HG03520 (cell line): ENCODE measurements around the gene FAM53A.

Experiments used
- ATAC-seq: cut with Tn5 transposase; IDR thresholded peaks from one replicate; pipeline ENCODE4 v1.9.1; 2021; ENCODE audit warnings: mild to moderate bottlenecking, moderate library complexity; ENCODE audit not compliant: unreplicated experiment

FAM53A gene

DNA sequence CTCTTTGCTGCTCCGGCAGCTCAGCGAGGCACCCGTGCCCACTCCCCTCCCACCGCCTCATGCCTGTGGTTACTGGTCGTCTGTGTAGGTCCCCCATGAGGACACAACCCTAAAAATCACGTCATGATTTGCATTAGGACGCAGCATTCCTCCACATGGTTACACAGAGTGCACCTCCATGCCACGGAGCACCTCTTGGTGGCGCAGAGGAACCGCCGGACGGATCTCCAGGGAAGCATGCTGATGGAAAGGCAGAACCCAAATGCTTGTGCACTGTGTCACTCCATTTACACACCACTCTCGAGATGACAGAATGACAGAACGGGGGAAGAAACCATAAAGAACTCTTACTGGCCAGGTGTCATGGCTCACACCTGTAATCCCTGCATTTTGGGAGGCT lies 22.4 kb downstream of the FAM53A start:
- ATAC-seq = no peak

DNA sequence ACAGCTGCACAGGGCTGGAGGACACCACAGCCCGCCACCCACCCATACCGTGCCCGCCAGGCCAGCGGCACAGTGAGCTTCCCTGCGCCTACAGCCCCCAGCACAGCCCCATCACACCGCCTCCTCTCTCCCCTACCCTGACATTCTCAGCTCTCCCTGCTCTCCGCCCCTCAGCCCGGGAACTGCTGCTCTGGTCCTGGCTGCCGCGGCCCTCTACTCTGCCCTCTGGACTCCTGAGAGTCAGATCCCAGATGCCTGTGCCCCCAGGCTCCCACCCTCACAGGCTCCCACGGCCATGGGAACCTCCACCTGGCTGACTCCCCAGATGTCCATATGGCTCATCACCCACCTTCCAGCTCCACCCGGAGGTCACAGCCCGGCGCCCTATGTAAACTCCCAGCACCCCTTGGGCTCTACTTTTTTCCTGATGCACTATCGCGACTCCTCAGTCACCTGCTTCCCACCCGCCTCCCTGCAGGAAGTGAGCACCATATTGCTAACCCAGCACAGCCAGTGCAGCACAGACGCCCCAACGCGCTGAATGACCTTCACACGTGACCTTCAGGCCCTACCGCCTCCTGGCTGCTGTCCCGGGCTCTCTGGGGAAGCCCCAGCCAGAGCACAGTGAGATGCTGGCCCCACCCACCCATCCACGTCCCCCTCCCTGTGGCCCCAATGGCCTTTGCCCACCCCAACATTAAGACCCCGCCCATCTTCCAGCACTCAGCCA lies 23.0 kb downstream of the FAM53A start:
- no peak for ATAC-seq

DNA sequence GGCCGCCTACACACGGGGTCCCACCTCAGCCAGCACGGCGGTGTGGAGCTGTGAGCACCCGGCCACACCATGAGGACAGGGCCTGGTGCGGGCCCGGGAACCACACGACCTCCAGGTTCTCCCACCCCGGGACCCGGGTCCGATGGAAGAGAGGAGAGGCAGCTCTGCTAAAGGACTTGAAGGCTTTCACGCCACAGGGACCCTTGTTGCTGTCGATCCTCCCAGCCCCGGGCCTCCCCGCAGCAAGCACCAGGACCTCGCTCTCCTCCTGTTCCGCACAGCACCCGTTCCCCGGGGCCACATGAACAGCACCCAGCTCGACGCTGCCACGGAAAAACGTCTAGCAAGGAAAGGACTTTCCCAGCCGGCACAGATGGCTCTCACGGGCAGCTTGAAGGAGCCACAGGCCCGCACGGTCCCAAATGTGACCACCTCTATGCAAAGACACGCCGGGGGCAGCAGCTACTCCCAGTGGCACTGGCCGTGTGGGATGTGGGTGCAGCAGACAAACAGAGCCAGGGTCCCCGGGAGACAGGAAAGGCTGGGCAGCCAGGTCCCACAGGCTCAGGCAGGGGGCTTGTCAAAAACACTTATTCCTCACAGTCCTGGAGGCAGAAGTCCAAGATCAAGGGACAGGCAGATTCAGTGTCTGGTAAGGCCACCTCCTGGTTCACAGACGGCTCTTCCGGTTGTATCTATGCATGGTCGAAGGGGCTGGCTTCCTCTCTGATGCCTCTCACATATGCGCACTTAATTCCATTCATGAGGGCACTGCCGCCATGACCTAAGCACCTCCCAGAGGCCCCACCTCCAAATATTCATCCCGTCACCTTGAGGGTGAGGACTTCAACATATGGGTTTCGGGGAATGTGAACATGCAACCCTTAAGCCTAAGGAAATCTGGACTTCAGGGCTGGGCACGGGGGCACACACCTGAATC lies 24.7 kb downstream of the FAM53A start:
- ATAC-seq = no peak

DNA sequence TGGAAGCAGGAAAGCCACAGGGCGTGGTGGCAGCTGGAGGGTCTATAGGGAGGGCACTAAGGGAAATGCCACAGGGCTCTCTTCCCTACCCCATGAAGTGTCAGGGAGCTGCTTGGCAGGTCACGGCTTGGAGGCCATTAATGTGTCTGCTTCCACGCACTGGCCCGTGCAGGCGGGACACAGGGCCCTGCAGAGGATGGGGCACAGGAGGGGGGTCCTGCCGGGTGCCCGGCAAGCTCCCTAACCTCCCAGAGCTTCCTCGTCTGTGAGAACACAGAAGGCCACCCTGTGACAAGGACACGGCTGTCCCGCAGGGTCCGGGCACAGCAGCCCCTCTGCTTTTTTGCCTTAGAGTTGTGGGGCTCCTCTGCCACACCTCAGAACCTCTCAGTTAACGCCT lies 25.5 kb downstream of the FAM53A start:
- no peak for ATAC-seq

DNA sequence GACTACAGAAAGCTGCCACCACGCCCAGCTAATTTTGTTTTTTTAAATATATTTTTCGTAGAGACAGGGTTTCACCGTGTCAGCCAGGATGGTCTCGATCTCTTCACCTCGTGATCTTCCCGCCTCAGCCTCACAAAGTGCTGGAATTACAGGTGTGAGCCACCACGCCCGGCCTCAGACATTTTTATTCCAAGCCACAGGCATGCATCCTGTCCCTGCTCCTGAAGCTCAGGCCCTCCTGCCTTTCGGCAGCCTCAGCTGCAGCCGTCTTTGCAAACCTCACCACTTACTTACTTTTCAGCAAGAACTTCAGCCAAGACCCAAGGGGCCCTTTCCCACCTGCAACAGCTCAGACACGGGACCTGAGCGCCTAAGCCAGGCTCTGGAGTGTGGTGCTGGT lies 26.0 kb downstream of the FAM53A start:
- ATAC-seq = no peak

DNA sequence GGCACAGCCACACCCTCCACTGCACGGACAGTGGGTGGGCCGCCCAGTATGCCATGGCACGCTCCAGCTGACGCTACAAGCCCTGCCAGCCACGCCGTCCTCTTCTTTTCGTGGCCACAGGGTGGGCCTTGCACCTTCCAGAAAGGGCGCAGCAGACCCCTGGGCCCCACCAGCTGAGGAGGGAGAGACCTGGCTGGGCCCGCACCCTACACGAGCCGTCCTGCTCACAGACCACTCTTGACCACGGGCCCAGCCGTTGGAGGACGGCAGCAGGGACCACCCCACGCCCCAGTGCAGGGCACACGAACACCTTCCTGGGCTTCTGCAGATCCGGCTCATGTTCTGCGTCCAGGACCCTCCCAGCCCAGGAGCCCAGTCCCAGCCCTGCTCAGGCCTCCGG lies 27.1 kb downstream of the FAM53A start:
- ATAC-seq = no peak

DNA sequence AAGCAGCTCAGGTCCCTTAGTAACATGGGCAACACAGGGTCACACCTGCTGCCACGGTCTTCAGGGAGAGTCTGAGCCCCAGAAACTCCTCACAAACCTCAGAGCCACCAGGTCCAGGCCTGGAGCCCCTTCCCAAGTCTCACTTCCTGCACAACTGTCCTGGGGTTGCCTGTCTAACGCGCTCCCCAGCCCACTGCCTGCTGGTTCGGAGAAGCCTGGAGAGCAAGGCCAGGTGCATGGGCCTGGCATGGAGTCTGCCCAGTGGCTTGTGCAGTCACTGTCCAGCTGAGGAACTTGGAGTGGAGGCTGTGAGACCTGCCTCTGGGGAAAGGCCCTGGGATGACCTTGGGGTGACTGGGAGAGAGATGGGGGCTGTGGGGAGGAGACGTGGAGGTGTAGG lies 28.0 kb downstream of the FAM53A start:
- no peak for ATAC-seq

DNA sequence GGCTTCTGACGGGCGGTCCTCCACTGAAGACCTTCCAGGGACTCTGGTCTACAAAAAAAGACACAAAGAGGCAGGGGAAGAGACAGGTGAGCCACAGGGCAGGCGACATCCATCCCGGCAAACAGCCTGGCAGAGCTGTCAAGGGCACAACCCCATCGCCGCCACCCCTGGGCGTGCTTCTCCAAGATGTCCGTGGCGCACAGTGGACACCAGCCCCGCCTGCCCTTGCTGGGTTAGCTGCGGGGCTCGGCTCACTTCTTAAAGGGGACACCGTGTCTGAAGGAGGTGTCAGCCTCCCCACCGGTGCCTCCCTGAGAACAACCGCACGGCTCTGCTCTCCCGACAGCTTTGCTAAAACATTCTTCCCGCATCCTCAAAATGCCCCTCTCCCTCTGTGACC lies 28.4 kb downstream of the FAM53A start:
- no peak for ATAC-seq

DNA sequence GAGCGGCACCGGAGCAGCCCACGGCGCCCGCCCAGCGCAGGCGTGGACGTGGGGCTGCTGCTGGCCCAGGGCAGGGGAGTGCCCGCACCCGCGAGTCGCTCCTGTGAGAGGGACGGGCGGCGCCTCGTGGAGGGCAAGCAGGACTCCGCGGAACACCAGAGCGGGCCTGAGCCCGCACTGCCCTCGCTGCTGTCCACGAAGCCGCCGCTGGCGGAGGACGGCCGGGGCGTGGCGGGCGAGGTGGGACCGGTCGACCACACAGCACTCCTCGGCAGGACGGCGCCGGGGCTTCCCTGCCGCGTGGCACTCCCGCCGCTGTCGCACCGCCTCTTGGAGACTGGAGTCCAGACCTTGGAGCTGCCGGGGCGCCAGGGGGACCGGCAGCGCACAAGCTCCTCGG lies 29.0 kb downstream of the FAM53A start:
- no peak for ATAC-seq

DNA sequence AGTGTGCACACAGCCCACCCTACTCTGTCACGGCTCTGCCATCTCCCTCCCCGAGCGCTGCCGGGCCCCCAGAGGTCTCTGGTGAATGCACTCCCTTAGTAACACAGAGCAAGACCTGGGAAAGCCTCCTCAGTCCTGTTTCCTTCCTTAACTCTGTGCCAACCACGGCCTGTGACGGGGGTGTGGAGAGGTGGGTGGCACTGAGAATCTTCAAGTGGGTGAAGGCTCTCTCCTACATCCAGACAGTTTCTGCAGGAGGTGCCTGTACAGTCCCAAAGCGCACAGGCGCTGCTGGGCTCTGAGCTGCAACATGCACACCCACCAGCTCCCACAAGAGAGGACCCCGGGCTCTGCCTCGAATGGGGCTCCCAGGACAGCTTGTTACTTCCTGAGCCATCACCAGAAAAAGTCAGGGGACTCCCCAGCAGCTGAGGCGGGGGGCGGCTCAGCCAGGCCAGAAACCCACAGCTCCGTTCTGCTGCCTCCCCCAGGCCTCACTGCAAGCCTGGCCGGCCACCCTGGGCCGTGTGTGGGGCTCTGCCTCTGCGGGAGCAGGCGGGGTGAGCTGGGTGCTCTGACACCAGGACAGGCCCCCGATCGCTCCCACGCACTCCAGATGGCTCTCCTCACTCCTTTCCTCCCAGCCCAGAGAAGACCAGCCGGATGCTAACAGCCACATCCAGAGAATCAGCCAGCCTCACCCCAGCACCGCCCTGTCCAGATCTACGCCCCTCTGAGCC lies 29.7 kb downstream of the FAM53A start:
- no peak for ATAC-seq

DNA sequence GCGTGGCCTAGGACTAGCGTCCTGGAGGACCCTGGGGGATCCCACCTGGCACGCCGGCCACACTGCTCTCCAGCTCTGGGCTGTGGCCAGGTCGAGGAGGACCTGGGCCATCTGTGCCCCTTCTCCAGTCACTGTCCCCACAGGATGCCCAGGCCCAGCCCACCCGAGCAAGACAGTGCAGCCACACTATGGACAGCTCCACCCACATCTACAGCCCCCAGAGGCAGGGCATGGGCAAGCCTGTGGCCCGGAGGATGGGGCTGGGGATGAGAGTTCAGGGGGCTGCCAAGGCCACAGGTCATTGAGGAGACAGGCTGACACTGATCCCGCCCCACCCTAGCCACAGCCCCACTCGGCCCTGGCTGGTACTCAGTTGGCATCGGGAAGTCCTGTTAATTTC lies 30.3 kb downstream of the FAM53A start:
- no peak for ATAC-seq

DNA sequence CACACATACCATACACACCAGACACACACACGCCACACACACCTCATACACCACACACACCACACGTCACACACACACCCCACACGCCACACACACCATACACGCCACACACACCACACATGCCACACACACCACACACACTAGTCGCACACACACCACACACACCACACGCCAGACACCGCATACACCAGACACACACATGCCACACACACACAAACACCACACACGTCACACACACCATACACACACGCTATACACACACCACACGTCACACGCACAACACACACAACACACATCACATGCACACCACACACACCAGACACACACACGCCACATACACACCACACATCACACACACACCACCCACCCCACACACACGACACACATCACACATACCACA lies 32.0 kb downstream of the FAM53A start:
- no peak for ATAC-seq

DNA sequence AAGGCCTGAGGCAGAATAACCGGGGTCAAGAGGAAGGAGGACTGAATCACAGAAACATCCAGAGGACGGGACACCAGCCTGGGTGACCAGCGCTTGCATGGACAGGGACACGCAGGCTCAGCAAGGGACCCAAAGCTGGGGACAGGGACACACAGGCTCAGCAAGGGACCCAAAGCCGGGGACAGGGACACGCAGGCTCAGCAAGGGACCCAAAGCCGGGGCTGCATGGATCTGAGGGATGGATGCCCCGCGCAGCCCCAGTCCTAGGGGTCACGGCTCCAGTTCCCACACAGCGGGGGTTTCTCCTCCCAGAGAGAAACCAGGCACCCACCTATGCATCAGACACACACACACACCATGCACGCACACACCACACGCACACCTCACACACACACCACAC lies 32.5 kb downstream of the FAM53A start:
- ATAC-seq = no peak

DNA sequence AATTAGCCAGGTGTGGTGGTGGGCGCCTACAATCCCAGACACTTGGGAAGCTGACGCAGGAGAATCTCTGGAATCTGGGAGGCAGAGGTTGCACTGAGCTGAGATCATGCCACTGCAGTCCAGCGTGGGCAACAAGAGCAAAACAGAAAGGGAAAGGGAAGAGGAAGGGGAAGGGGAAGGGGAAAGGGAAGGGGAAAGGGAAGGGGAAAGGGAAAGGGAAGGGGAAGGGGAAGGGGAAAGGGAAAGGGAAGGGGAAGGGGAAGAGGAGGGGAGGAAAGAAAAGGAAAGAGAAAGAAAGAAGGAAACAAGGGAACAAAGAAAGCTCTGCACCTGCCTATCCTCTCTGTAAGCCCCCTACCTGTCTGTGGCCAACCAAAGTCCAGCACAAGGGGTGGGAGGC lies 35.2 kb downstream of the FAM53A start:
- ATAC-seq = no peak

DNA sequence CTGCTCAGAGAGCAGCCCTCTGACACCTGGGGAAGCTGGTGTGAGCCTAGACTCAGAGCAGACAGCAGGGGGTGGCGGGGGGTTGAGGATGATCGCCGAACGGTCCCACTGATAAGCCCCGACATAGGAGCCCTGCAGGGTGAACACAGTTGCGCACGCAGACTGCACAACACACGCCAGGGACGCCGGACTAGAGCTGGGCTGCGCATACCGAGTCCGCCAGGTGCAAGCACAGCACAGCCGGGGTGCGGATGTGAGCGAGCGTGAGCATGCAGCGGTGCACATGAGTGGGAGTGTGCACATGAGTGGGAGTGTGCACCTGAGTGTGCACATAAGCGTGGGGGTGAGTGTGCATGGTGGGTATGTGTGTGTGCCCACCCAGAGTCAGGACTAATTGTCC lies 36.7 kb downstream of the FAM53A start:
- ATAC-seq = no peak

DNA sequence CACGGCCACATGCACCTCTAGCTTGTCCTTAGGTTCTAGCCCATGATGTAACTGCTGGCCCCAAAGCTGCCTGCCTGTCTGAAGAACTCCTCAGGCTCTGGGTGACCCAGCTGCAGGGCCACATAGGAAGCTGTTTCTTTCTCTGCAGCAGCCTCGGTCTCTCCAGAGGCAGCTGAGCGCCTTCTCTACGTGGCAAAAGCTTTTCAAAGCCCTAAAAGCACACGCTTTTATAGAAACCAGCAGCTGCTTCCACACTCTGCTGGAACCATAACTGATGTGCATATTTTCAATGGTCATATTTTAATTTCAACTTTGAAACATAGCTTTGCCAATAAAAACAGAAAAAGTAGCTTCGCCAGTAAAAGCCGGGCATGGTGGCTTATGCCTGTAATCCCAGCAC lies 37.4 kb downstream of the FAM53A start:
- no peak for ATAC-seq

DNA sequence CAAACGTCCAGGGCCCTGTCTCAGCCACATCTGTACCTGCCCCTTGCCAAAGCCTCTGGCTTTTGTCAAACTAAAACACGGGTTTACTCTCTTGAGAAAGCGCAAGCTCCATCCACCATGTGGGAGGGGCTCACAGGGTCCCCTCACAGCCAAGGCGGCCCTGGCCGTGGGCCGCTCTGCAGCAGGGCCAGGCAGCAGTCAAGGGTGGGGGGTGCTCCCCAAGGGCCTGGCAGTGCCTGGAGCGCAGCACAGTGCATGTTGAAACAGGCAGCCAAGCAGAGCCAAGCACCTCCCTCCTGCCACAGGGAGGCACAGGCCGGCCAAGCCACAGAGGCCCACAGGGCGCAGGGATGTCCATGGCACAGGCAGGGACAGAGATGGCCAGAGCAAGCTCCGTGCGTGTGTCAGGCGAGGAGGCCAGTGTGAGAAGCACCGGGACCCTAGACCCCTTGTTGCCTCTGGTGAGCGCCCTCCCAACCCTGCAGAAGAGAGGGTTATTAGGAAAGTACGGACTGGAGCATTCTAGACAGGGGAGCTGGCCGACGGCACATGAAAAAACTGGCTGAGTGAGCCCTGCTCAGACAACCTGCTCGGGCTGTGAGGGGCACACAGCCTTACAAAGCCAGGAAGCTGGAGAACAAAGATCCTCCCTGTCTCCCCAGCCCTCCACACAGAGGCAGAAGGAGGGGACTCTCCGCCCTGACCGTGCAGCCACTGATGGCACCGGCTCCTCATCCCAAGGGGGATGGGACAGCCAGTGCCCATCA lies 39.0 kb downstream of the FAM53A start:
- no peak for ATAC-seq

DNA sequence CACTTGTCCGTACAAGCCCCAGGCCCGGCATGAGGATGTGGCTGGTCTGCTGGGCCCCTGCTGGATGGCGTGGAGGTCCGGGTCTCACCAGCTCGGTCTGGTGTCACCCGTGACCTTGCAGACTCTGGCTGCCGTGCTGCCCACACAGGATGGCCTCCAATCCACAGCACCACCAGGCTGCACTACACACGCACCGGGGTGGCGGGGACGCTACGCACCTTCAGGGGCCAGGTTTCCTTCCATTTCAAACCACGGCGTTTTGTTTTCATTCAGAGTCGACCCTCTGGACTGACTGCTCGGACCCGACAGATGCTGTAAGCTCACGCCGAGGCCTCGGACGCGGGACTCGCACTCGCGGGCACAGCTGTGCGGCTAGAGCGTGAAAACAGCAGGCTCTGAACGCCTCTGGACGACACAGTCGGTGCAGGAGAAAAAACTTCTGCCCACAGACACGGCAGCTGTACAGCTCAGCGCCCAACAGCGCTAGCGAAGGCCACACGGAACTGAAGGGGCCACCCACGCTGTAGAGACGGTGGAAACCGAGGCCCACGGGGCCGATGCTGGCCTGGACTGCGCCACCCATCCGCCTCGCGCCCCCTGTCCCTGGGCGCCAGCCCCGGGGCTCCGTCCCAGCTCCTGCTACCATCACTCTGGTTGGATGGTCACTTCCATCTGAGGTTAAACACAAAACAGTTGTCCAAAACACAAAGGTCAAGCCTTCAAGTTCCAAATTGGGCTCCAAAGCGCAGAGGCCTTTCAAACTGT lies 40.0 kb downstream of the FAM53A start:
- ATAC-seq = no peak

DNA sequence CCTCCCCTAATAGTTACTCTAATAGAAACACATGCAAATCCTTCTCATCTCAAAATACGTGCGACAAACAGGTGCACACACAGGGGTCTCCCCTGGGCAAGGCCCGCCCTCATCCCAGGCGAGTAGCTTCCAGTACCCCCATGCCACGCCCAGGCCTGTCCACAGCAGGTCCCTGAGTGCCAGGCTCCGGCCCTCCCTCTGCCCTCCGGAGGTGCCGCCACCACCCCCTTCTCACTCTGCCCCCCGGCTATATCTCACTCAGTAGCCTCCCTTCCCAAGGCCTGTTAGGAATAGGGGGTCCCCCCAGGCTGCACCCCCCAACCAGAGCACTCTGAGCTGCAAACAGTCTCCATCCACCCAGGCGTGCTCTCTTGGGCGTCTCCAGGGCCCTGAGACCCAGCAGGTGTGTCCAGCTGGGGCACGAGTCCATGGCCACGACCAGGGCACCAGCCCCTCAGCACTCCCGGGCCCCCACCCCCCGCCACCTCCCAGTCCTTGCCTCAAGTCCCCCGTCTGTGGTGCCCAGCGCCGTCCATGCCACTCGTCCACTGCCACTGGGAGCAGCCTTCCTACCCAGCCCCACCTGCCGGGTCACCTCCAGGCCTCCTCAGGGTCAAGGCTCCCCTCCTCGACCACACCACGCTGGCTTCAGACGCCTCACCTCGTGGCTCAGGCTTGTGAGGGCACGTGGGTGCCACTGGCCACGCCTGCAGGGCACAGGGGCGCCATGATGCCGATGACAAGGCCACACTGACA lies 41.7 kb downstream of the FAM53A start:
- ATAC-seq = no peak
